Stimulated activated memory B cell treated with anti-CD40 and anti-IgM and Interleukin-4, amounts not matched to agents 10 μg/mL and 1 μg/mL and 100 μg/mL, for 72 hours (primary cell): ENCODE results near the gene OGFR.

Source experiments
- ATAC-seq: fragments of 150-1000 bp; cut with Tn5 transposase; 2 replicates; pipeline ENCODE4 v1.10.0; 2021
- H3K27ac Mint-ChIP-seq: one replicate; pipeline ENCODE4 v1.8.0; 2022; ENCODE audit warnings: mild to moderate bottlenecking, mixed read lengths
- H3K27me3 Mint-ChIP-seq: one replicate; pipeline ENCODE4 v1.8.0; 2022; ENCODE audit warnings: mixed read lengths
- H3K36me3 Mint-ChIP-seq: one replicate; pipeline ENCODE4 v1.8.0; 2022; ENCODE audit warnings: mixed read lengths
- H3K4me1 Mint-ChIP-seq: one replicate; pipeline ENCODE4 v1.8.0; 2022; ENCODE audit warnings: mixed read lengths
- H3K4me3 Mint-ChIP-seq: one replicate; pipeline ENCODE4 v1.8.0; 2022; ENCODE audit warnings: mild to moderate bottlenecking, moderate library complexity, mixed read lengths
- H3K9me3 Mint-ChIP-seq: one replicate; pipeline ENCODE4 v1.8.0; 2022; ENCODE audit warnings: mixed read lengths

Gene OGFR

DNA sequence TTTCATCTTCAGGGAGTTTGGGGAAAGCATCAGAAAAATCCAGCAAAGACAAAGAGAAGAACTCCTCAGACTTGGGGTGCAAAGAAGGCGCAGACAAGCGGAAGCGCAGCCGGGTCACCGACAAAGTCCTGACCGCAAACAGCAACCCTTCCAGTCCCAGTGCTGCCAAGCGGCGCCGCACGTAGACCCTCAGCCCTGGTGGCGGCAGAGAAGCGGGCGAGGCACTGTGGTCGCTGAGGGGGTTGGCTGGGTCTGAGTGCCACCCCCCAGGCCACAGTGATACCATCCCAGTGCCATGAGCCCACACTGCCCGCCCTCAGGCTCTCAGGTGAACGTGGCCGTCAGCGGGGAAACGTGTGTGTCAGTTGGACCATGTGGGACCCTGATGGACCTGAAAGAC is 5.2 kb upstream of the OGFR start:
- no peak overlapping the region for H3K27ac Mint-ChIP-seq
- no peak overlapping the region for H3K4me3 Mint-ChIP-seq
- no peaks in the 10 kb centered on the region for H3K27me3 Mint-ChIP-seq
- H3K36me3 Mint-ChIP-seq: peaks cover 29% of the 10 kb centered on the region
- no peaks in the 10 kb centered on the region for H3K9me3 Mint-ChIP-seq
- H3K4me1 Mint-ChIP-seq: peaks cover 44% of the 10 kb centered on the region
- ATAC-seq: no peak

DNA sequence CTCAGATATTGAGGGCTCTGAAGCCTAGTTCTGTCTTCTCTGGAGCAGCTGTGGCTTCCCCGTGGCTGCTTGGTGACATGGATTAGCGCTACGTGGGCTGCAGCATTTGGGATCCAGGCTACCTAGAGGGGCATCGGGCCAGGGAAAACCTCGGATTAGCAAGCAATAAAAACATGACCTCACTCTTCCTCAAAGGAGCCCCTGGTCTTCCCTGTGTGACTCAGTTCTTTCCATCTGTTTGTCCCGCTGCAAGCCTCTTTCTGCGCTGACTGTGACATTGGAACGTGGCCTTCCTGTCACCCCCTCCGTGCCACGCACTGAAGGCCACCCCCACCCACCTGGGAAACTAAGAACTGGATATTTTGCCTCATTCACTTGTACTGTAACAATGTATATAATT is 4.8 kb upstream of the OGFR start:
- H3K27ac Mint-ChIP-seq: no peak overlapping the region
- H3K36me3 Mint-ChIP-seq: peaks cover 29% of the 10 kb centered on the region
- H3K9me3 Mint-ChIP-seq: no peaks in the 10 kb centered on the region
- H3K4me1 Mint-ChIP-seq: peaks cover 40% of the 10 kb centered on the region
- no peak for ATAC-seq
- no peaks in the 10 kb centered on the region for H3K27me3 Mint-ChIP-seq
- no peak overlapping the region for H3K4me3 Mint-ChIP-seq

DNA sequence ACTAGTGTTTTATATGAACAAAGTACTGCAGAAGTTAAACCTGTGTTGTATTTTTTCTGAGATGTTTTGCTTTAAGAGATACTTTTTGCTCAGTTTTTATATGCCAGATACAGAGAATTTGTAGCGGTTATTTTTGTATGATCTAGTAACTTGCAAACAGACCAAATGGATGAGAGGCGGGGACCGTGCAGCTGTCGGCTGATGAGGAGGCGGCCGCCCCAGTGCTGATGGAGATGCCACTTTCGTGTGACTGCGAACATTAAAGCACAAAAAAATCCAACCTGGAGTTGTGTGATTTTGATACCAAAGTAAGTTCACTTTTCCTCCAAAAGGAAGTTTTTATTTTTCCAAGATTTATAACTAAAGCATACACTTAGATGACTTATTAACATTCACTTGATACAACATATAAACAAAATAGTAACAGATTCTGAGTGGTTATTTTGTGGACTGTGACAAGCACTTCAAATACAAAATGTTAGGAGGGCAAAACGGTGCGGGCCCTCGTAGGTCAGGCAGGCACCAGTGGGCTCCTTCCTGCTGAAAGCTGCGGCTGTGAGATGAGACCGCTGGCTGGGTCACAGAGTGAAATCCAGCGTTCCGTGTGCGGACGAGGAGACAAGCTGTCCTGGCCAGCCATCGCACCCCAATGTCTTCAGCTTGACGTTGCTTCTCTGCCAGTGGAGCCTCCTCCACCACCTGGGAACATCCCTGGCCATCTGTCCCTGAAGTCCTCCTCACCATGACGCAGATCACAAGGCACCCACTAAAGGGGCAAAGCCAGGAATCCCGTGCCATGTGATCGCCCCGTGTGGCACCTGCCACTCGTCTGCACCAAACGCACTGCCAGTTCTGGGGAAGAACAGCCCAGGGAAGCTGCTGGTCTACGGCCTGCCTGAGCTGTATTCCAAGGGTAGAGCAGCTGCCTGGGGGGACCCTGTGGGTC is 4.0 kb upstream of the OGFR start:
- Mint-ChIP-seq H3K27ac (no peak overlapping the region), H3K36me3 (peaks cover 29% of the 10 kb centered on the region)

DNA sequence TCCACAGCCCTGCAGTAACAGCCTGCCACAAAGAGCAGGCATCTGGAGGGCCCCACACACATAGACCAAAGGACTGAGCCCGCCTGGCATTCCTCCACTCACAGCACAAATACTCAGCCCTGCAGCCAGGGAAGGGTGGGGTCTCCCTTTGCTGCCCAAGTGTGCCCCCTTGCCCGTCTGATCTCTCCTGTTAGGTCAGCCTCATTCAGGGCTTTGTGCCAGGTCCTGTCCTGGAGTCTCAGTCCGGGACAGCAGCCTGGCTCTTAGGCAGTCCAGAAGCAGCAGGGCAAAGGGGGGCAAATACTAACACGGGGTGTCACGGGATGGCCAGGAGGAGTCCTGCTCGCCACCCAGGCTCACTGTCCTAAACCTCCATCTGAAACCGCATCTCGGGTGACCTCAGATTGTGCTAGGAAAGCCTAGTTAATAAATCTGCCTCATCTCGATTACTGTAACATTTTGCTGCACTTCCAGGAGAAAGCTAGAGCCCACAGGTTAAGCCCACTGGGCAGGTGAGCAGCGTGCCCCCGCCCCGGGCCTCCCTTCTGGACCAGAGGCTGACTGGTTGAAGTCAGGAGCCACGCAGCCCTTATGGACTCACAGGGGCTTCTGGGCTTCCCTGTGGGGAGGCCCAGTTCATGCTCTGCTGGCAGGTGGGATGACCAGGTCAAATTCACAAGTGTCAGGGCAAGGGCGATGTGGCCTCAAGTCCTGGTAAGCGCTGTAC is 3.2 kb upstream of the OGFR start:
- Mint-ChIP-seq H3K4me3 (no peak overlapping the region), H3K4me1 (peaks cover 46% of the 10 kb centered on the region), H3K27me3 (no peaks in the 10 kb centered on the region), H3K27ac (no peak overlapping the region), H3K9me3 (no peaks in the 10 kb centered on the region), H3K36me3 (peaks cover 29% of the 10 kb centered on the region)
- no peak for ATAC-seq

More for the DNA sequence above, 4.0 kb upstream of the OGFR start:
- Mint-ChIP-seq H3K4me1 (peaks cover 43% of the 10 kb centered on the region), H3K4me3 (no peak overlapping the region), H3K9me3 (no peaks in the 10 kb centered on the region), H3K27me3 (no peaks in the 10 kb centered on the region)
- ATAC-seq: no peak

DNA sequence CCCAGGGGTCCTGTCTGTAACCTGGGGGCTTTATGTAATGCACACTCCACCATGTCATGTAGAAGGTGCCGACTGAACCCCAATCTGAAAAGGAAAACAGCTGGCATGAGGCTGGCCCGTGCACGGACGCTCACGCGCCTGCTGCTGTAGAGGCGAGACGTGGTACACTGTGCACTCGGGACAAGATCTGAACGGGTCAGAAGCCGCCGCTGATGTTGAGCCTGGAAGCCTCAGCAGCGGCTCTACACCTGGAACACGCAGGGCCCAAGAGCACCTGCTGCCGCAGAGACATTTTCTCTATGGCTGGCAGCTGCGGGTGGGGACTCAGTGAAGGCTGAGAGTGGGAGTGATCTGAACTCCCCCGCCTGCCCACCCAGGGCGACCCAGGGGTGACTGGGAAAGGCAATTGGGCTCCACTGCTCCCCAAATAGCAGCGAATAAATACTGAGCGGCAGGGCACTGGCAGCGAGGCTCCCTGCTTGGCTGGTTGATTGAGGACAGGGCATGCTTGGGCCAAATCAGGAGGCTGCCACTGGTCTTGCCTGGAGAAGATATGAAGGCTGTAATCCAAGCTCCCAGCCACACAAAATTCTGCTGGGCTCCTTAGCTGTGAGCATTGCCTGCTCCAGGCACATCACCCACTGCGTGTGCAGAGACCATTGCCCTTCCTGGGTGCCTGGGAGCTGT is 2.5 kb upstream of the OGFR start:
- Mint-ChIP-seq H3K27ac (no peak overlapping the region), H3K27me3 (no peaks in the 10 kb centered on the region), H3K4me1 (peaks cover 49% of the 10 kb centered on the region), H3K36me3 (peaks cover 35% of the 10 kb centered on the region), H3K9me3 (no peaks in the 10 kb centered on the region), H3K4me3 (no peak overlapping the region)
- ATAC-seq: no peak

DNA sequence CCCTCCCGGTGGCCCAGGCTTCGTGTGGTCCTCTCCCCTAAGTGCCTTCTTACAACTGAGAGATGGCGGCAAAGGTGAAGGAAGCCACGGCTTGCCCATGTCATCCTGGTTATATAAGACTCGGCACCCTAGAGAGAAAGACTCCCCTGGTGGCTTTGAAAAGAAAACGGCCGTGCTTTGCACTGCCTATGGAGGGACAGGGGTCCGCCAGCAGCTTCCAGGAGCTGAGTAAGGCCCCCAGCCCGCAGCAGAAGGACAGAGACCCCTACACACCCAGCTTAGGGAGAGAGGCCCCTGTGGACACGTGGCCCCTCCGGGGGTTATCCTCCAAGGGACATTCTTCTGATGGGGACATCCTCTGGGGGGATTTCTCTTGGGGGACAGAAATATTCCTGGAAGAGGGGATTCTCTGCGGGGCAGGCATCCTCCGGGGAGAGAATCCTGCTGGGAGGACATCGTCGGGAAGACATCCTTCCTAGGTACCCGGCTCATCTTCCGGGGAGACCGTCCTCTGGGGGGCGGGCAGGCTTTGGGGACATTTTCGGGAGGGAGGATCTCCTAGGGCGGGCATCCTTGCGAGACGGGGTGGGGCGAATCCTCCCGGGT is 511 bp upstream of the OGFR start:
- Mint-ChIP-seq H3K36me3 (peaks cover 30% of the 10 kb centered on the region), H3K4me3 (peak overlapping the region; percentile 84), H3K27me3 (no peaks in the 10 kb centered on the region), H3K9me3 (no peaks in the 10 kb centered on the region), H3K27ac (peak overlapping the region; percentile 93), H3K4me1 (peaks cover 42% of the 10 kb centered on the region)
- ATAC-seq: peak; percentile 5

DNA sequence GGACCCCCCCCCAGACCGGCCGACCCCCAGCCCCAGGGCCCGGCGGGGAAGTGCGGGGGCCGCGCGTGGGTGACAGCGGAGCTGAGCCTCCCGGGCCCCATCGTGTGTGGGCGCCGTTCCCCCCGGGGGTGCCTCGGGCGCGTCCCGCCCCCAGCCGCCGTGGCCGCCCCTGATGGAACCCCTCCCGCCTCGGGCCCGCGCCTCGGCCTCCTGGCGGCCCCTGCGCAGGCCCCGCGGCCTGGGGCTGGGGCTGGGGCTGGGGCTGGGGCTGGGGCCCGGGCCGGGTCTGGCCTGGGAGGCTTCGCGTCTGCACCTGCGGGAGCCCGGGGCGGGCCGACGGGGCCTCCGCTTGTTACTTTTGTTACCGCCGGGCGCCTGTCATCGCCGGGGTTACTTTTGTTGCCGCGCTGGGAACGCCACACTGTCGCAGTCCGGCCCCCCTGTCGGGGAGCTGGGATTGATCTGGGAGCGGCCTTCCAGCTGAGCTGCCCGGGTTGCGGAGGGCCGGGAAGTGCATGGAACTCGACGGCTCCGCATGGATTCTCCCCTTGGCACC is 598 bp downstream of the OGFR start:
- peaks cover 30% of the 10 kb centered on the region for H3K36me3 Mint-ChIP-seq
- H3K4me3 Mint-ChIP-seq: peak overlapping the region; percentile 87
- H3K27ac Mint-ChIP-seq: peak overlapping the region; percentile 93

DNA sequence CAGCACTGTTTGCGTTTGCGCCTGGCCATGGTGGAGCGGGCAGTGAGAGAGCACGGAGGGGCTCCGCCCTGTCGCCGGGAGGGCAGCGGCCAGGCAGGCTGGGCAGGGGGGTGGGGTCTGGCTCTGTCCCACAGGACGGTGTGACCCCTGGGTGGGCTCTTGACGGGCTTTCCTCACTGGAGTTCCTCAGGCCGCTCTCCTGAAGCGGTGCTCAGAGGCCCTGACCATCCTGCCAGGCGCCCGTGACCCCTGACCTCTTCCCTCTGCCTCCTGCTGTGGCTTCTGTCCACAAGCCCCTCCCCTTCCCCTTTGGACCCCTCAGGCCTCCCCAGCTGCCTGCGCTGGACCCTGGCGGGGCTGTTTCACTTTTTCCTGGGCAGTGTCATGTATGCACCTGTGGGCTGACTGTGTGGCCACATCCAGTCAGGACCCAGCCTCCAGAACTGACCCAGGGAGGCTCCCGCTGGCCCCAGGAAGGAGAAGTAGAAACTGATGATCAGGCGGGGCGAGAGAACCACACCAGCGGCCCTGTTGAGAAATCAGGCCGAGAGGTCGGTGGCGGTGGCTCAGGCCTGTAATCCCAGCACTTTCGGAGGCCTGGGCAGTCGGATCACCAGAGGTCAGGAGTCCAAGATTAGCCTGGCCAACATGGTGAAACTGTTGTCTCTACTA is 1.2 kb downstream of the OGFR start:
- Mint-ChIP-seq H3K27ac (peak overlapping the region; percentile 93), H3K4me3 (peak overlapping the region; percentile 87), H3K27me3 (no peaks in the 10 kb centered on the region), H3K4me1 (peaks cover 40% of the 10 kb centered on the region), H3K36me3 (peaks cover 31% of the 10 kb centered on the region), H3K9me3 (no peaks in the 10 kb centered on the region)
- ATAC-seq: no peak

More for the DNA sequence above, 598 bp downstream of the OGFR start:
- Mint-ChIP-seq H3K4me1 (peaks cover 40% of the 10 kb centered on the region), H3K9me3 (no peaks in the 10 kb centered on the region), H3K27me3 (no peaks in the 10 kb centered on the region)
- peak; percentile 72 for ATAC-seq

DNA sequence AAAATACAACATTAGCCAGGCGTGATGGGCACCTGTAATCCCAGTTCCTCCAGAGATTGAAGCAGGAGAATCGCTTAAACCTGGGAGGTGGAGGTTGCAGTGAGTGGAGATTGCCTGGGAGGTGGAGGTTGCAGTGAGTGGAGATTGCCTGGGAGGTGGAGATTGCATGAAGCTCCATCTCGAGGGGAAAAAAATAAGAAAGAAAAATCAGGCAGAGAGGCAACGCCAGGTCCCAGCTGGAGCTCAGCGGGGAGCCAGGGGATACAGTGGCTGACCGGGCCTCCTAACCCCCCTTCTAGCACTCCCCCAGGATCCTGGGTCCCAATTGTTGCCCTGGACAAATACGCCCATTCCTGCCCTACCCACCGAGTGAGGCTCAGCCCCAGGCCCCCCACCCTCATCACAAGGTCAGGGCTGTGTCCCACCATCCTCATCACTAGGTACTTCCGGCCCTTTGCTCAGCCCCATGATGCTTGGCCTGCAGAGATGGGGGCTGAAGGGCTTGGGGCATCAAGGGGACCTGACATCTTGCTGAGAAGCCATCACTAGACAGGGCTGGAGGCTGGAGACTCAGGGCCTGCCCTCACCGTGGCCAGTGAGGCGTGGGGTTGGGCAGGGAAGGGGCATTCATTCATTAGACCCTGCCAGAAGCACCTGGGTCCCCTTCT is 1.9 kb downstream of the OGFR start:
- H3K4me3 Mint-ChIP-seq: peak overlapping the region; percentile 87
- no peaks in the 10 kb centered on the region for H3K9me3 Mint-ChIP-seq
- peaks cover 37% of the 10 kb centered on the region for H3K36me3 Mint-ChIP-seq
- ATAC-seq: no peak
- peak overlapping the region; percentile 93 for H3K27ac Mint-ChIP-seq
- no peaks in the 10 kb centered on the region for H3K27me3 Mint-ChIP-seq
- H3K4me1 Mint-ChIP-seq: peaks cover 40% of the 10 kb centered on the region

DNA sequence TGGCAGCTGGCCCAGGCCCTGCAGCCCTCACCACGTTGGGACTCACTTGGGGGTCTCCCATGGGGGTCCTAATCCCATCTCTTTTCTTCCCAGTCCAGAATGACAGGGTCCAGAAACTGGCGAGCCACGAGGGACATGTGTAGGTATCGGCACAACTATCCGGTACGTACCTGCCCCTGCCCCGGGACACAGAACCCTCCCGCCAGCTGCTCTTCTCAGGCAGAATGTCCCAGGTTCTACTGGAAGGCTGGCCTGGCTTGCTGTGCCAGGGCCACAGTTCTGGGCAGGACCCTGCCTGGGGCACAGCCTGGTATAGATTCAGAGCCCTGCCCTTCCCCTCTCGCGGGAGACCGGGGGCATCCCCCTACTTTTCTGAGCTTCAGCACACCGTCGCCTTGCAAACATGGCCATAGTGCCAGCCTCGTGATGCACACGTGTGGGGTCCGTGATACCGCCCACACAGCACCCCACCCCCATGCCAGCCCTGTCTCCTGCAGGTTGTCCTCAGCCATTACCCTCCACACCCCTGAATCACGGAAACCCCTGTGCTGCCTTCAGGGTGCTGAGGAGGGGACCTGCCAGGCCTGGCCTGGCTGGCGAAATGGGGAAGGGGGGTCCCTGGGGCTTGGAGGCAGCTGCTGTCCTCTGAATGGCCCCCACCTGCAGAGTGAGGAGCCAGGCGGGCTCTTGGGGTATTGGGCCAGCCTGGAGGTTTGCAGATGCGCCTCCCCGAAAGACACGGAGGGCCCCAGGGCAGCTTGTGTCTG is 3.0 kb downstream of the OGFR start:
- Mint-ChIP-seq H3K36me3 (peaks cover 48% of the 10 kb centered on the region), H3K27ac (no peak overlapping the region), H3K4me1 (peaks cover 46% of the 10 kb centered on the region), H3K9me3 (no peaks in the 10 kb centered on the region), H3K4me3 (no peak overlapping the region), H3K27me3 (no peaks in the 10 kb centered on the region)
- no peak for ATAC-seq

DNA sequence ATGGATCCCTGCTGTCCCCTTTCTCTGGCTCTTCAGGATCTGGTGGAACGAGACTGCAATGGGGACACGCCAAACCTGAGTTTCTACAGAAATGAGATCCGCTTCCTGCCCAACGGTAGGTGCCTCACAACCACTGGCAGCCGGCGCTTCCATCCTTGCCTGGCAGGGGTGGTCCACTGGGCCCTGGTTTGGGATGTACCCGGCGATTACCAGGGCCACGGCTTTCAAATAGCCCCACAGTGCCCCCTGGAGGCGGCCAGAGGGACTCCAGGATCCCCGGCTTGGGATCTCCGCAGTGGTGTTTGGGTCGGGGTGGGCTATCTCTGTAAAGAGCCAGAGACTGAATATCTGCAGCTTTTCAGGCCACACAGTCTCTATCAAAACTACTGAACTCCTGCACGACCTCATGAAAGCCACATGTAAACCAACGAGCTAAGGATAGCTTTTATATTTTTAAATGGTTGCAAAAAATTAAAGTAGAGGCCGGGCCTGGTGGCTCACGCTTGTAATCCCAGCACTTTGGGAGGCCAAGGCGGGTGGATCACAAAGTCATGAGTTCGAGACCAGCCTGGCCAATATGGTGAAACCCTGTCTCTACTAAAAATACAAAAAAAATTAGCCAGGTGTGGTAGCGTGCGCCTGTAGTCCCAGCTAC is 3.7 kb downstream of the OGFR start:
- no peak overlapping the region for H3K27ac Mint-ChIP-seq

DNA sequence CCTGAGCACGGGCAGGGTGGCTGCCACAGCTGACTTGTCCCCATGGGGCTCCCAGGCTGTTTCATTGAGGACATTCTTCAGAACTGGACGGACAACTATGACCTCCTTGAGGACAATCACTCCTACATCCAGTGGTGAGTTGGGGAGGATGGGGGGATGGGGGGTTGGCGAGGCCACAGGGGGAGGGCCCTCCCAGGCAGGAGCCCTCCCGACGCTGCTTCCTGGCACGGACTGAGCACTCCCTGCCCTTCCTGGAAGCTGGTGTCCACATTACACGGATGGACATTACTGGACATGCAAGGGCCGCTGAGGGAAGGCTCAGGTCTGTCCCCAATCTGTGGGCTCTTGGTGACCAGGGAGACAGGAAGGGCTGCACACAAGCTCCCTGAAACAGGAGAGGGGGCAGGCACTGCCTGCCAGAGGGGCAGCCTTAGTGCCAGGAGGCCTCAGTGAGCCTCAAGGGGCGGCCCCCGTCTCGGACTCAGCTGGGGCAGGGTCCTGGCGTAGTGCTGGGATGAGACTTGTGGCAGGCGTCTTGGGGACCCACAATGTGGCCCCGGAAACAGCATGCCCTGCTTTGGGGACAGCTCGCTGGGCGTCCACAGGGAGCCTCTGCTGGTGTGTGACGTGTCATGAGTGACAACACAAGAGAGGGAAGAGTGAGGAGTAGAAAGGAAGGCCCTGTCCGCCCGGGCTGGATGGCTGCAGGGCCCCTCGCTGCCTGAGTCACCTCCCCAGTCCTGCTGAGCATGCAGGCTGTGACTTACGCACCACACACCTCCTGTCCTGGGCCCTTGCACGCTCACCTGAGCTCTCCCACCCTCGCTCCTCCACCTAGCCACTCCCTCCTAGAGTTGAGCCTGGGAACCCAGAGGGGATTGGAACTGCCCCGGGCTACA is 5.1 kb downstream of the OGFR start:
- no peak overlapping the region for H3K4me3 Mint-ChIP-seq

More for the DNA sequence above, 3.7 kb downstream of the OGFR start:
- Mint-ChIP-seq H3K36me3 (peaks cover 52% of the 10 kb centered on the region), H3K4me1 (peaks cover 46% of the 10 kb centered on the region), H3K9me3 (no peaks in the 10 kb centered on the region), H3K27me3 (no peaks in the 10 kb centered on the region), H3K4me3 (no peak overlapping the region)
- no peak for ATAC-seq

More for the DNA sequence above, 5.1 kb downstream of the OGFR start:
- H3K4me1 Mint-ChIP-seq: peaks cover 46% of the 10 kb centered on the region
- no peak for ATAC-seq
- H3K27ac Mint-ChIP-seq: no peak overlapping the region
- peaks cover 52% of the 10 kb centered on the region for H3K36me3 Mint-ChIP-seq
- peaks cover 6% of the 10 kb centered on the region for H3K27me3 Mint-ChIP-seq
- no peaks in the 10 kb centered on the region for H3K9me3 Mint-ChIP-seq
